Loucy (cell line): ENCODE data around the gene CTNND2.

ENCODE experiments used
- H2AFZ ChIP-seq: fragments of 200-600 bp; sonication (generic); 2 replicates; pipeline ENCODE4 v1.6.0; 2016; ENCODE audit warnings: antibody characterized with exemption, mild to moderate bottlenecking, low read length, moderate library complexity
- H3F3A ChIP-seq: fragments of 200-600 bp; 2 replicates; pipeline ENCODE4 v1.6.0; 2016; ENCODE audit warnings: antibody characterized with exemption, low read depth, mild to moderate bottlenecking
- H3K27me3 ChIP-seq: fragments of 200-600 bp; sonication (generic); 2 replicates; pipeline ENCODE4 v1.6.1; 2014; ENCODE audit warnings: low read length, mild to moderate bottlenecking; ENCODE audit not compliant: insufficient read depth, poor library complexity, severe bottlenecking
- H3K36me3 ChIP-seq: fragments of 200-600 bp; sonication (generic); 2 replicates; pipeline ENCODE4 v1.6.1; 2016; ENCODE audit warnings: low read length; ENCODE audit not compliant: insufficient read depth
- H3K4me1 ChIP-seq: fragments of 200-600 bp; sonication (generic); 2 replicates; pipeline ENCODE4 v1.5.1; 2014; ENCODE audit warnings: low read length, mild to moderate bottlenecking; ENCODE audit not compliant: insufficient read depth, poor library complexity, severe bottlenecking
- H3K4me2 ChIP-seq: fragments of 200-600 bp; sonication (generic); 2 replicates; pipeline ENCODE4 v1.6.0; 2014; ENCODE audit warnings: antibody characterized with exemption, low read length, low read depth, mild to moderate bottlenecking; ENCODE audit not compliant: poor library complexity, severe bottlenecking
- H3K4me3 ChIP-seq: fragments of 200-600 bp; sonication (generic); 2 replicates; pipeline ENCODE4 v1.5.1; 2014; ENCODE audit warnings: low read length, mild to moderate bottlenecking, mixed read lengths; ENCODE audit not compliant: poor library complexity, severe bottlenecking
- H3K79me2 ChIP-seq: fragments of 200-600 bp; sonication (generic); 2 replicates; pipeline ENCODE4 v1.6.1; 2014; ENCODE audit warnings: low read length; ENCODE audit not compliant: insufficient read depth
- H3K9ac ChIP-seq: fragments of 200-600 bp; sonication (generic); 2 replicates; pipeline ENCODE4 v1.6.0; 2014; ENCODE audit warnings: mild to moderate bottlenecking, low read depth, low read length, moderate library complexity; ENCODE audit not compliant: poor library complexity, severe bottlenecking
- H3K9me2 ChIP-seq: fragments of 200-600 bp; sonication (generic); replicated peaks from 2 replicates; pipeline ENCODE4 v1.6.1; 2016; ENCODE audit warnings: low read depth, low read length, mixed read lengths
- H3K9me3 ChIP-seq: fragments of 200-600 bp; sonication (generic); 2 replicates; pipeline ENCODE4 v1.6.1; 2014; ENCODE audit warnings: mild to moderate bottlenecking, antibody characterized with exemption, low read length, low read depth; ENCODE audit not compliant: insufficient read depth
- H4K20me1 ChIP-seq: fragments of 200-600 bp; sonication (generic); 2 replicates; pipeline ENCODE4 v1.6.0; 2014; ENCODE audit warnings: antibody characterized with exemption, low read length, mild to moderate bottlenecking; ENCODE audit not compliant: insufficient read depth, poor library complexity, severe bottlenecking
- CTCF ChIP-seq: fragments of 200-600 bp; sonication (generic); conservative IDR thresholded peaks from 2 replicates; pipeline ENCODE4 v1.5.1; 2014; ENCODE audit warnings: mild to moderate bottlenecking, antibody characterized with exemption, low read length
- EZH2phosphoT487 ChIP-seq: fragments of 200-600 bp; IDR thresholded peaks from 2 replicates; pipeline ENCODE4 v1.6.1; 2018; ENCODE audit warnings: antibody characterized with exemption, mild to moderate bottlenecking, moderate library complexity, borderline replicate concordance

Gene CTNND2

GRCh38 chr5:11894992-11895391 is 9.3 kb downstream of the CTNND2 start:
- Histone ChIP-seq H3K4me2 (no peak overlapping the region), H3K4me1 (no peaks in the 10 kb centered on the region), H3K9me2 (no peaks in the 10 kb centered on the region), H3F3A (no peaks in the 10 kb centered on the region), H3K9ac (no peak overlapping the region), H3K36me3 (no peaks in the 10 kb centered on the region), H4K20me1 (no peaks in the 10 kb centered on the region), H3K27me3 (no peaks in the 10 kb centered on the region), H3K4me3 (no peak overlapping the region), H2AFZ (no peak overlapping the region), H3K79me2 (no peaks in the 10 kb centered on the region), H3K9me3 (peaks cover 3% of the 10 kb centered on the region; the same call in 1 of the 2 replicates)
- no peak for TF ChIP-seq EZH2phosphoT487
- TF ChIP-seq CTCF = no peak

GRCh38 chr5:11892832-11893231 is 11.4 kb downstream of the CTNND2 start:
- no peaks in the 10 kb centered on the region for H3K36me3 ChIP-seq
- no peaks in the 10 kb centered on the region for H3K27me3 ChIP-seq
- H4K20me1 ChIP-seq = no peaks in the 10 kb centered on the region
- H3F3A ChIP-seq = no peaks in the 10 kb centered on the region
- H3K9me3 ChIP-seq = peaks cover 3% of the 10 kb centered on the region; the same call in 1 of the 2 replicates
- no peak overlapping the region for H2AFZ ChIP-seq
- no peaks in the 10 kb centered on the region for H3K9me2 ChIP-seq
- H3K4me2 ChIP-seq = no peak overlapping the region
- TF ChIP-seq EZH2phosphoT487 = no peak
- TF ChIP-seq CTCF = no peak
- H3K4me1 ChIP-seq = no peaks in the 10 kb centered on the region
- H3K9ac ChIP-seq = no peak overlapping the region
- H3K4me3 ChIP-seq = no peak overlapping the region
- H3K79me2 ChIP-seq = no peaks in the 10 kb centered on the region

GRCh38 chr5:11890777-11891176 is 13.5 kb downstream of the CTNND2 start:
- H3K4me1 ChIP-seq = no peaks in the 10 kb centered on the region
- no peaks in the 10 kb centered on the region for H3K27me3 ChIP-seq
- H4K20me1 ChIP-seq = no peaks in the 10 kb centered on the region
- no peak overlapping the region for H3K4me3 ChIP-seq
- no peak overlapping the region for H3K4me2 ChIP-seq
- no peak for TF ChIP-seq CTCF
- no peak for TF ChIP-seq EZH2phosphoT487
- no peaks in the 10 kb centered on the region for H3F3A ChIP-seq
- H3K9me2 ChIP-seq = no peaks in the 10 kb centered on the region
- no peak overlapping the region for H3K9ac ChIP-seq
- no peaks in the 10 kb centered on the region for H3K79me2 ChIP-seq
- no peaks in the 10 kb centered on the region for H3K9me3 ChIP-seq
- no peak overlapping the region for H2AFZ ChIP-seq
- no peaks in the 10 kb centered on the region for H3K36me3 ChIP-seq
